AG10803 (cell line): Measurements from ENCODE around the gene INTS7.
A peak's percentile ranks its signal among the peaks of the same experiment; 100 is the strongest.

Source experiments
- DNase-seq: peaks from one replicate; pipeline ENCODE4 v3.0.0; 2010; ENCODE audit warnings: low read depth
- H3K4me3 ChIP-seq: 2 replicates; pipeline ENCODE4 v1.5.1; 2011; ENCODE audit warnings: mild to moderate bottlenecking, low read length, control low read depth
- CTCF ChIP-seq: conservative IDR thresholded peaks from 2 replicates; pipeline ENCODE4 v1.5.1; 2011; ENCODE audit warnings: mild to moderate bottlenecking, low read length, control low read depth, inconsistent platforms

INTS7 gene

GRCh38 chr1:212053993-212054392 lies 18.6 kb upstream of the INTS7 start:
- TF ChIP-seq CTCF = no peak
- no peak overlapping the region for H3K4me3 ChIP-seq
- DNase-seq = no peak

- peak; percentile 72 for DNase-seq
- no peak overlapping the region for H3K4me3 ChIP-seq
- TF ChIP-seq CTCF = no peak
Measured at GRCh38 chr1:212045981-212046380, 10.6 kb upstream of the INTS7 start.

GRCh38 chr1:212044851-212045250 lies 9.5 kb upstream of the INTS7 start:
- TF ChIP-seq CTCF = no peak
- no peak for DNase-seq
- no peak overlapping the region for H3K4me3 ChIP-seq

GRCh38 chr1:212042436-212042835 lies 7.1 kb upstream of the INTS7 start:
- peak; percentile 22 for DNase-seq
- no peak for TF ChIP-seq CTCF
- no peak overlapping the region for H3K4me3 ChIP-seq

GRCh38 chr1:212040629-212041412 lies 5.5 kb upstream of the INTS7 start:
- no peak for DNase-seq
- no peak overlapping the region for H3K4me3 ChIP-seq
- TF ChIP-seq CTCF = no peak

GRCh38 chr1:212039622-212040021 lies 4.3 kb upstream of the INTS7 start:
- H3K4me3 ChIP-seq = no peak overlapping the region
- DNase-seq = no peak
- no peak for TF ChIP-seq CTCF

- DNase-seq = peak; percentile 16
- TF ChIP-seq CTCF = no peak
- H3K4me3 ChIP-seq = no peak overlapping the region
Measured at GRCh38 chr1:212037900-212038299, 2.5 kb upstream of the INTS7 start.
